ENCODE results near the gene NOL7.

NOL7 gene

GRCh38 chr6:13614926-13615791 lies at the start of gene NOL7:
Gene NOL7 (plus strand): TSS chr6:13615335. CDS start chr6:13615359, 24 bp downstream.
- DNase-seq (ENCODE audit: low read depth, low spot score), result peak; percentile 94

- DNase-seq (ENCODE audit: low read depth, low spot score), result no peak
Measured at GRCh38 chr6:13565921-13566320, 49.2 kb upstream of the NOL7 start.

- no peak for DNase-seq (ENCODE audit: low read depth, low spot score)
Measured at GRCh38 chr6:13566500-13566899, 48.6 kb upstream of the NOL7 start.

GRCh38 chr6:13568970-13569369 lies 46.2 kb upstream of the NOL7 start:
- no peak for DNase-seq (ENCODE audit: low read depth, low spot score)

GRCh38 chr6:13572240-13572639 lies 42.9 kb upstream of the NOL7 start:
- no peak for DNase-seq (ENCODE audit: low read depth, low spot score)

GRCh38 chr6:13572951-13573654 lies 42.0 kb upstream of the NOL7 start:
- no peak for DNase-seq (ENCODE audit: low read depth, low spot score)

GRCh38 chr6:13573669-13574110 lies 41.4 kb upstream of the NOL7 start:
- DNase-seq (ENCODE audit: low read depth, low spot score), result no peak

- DNase-seq (ENCODE audit: low read depth, low spot score), result peak; percentile 67
Measured at GRCh38 chr6:13574149-13574570, 41.0 kb upstream of the NOL7 start.

- DNase-seq (ENCODE audit: low read depth, low spot score), result peak; percentile 48
Measured at GRCh38 chr6:13574571-13575376, 40.4 kb upstream of the NOL7 start, which contains the start of gene SIRT5. Gene SIRT5 (plus strand): TSS chr6:13574601. CDS start chr6:13584111, 9,510 bp downstream.

GRCh38 chr6:13575377-13575775 lies 39.8 kb upstream of the NOL7 start:
- DNase-seq (ENCODE audit: low read depth, low spot score), result no peak

- DNase-seq (ENCODE audit: low read depth, low spot score), result no peak
Measured at GRCh38 chr6:13576017-13576416, 39.1 kb upstream of the NOL7 start.

- DNase-seq (ENCODE audit: low read depth, low spot score), result no peak
Measured at GRCh38 chr6:13577926-13578325, 37.2 kb upstream of the NOL7 start.

- no peak for DNase-seq (ENCODE audit: low read depth, low spot score)
Measured at GRCh38 chr6:13579911-13580310, 35.2 kb upstream of the NOL7 start.

GRCh38 chr6:13581700-13582229 lies 33.4 kb upstream of the NOL7 start:
- DNase-seq (ENCODE audit: low read depth, low spot score), result no peak

GRCh38 chr6:13586603-13587542 lies 28.3 kb upstream of the NOL7 start:
- DNase-seq (ENCODE audit: low read depth, low spot score), result no peak

GRCh38 chr6:13589801-13590200 lies 25.3 kb upstream of the NOL7 start:
- no peak for DNase-seq (ENCODE audit: low read depth, low spot score)

- no peak for DNase-seq (ENCODE audit: low read depth, low spot score)
Measured at GRCh38 chr6:13590574-13591153, 24.5 kb upstream of the NOL7 start.

GRCh38 chr6:13591205-13591921 lies 23.8 kb upstream of the NOL7 start:
- DNase-seq (ENCODE audit: low read depth, low spot score), result no peak

- no peak for DNase-seq (ENCODE audit: low read depth, low spot score)
Measured at GRCh38 chr6:13593103-13593502, 22.0 kb upstream of the NOL7 start.
